ENCODE data around the gene ZYX. TPM values are rescaled to one million over a fixed set of nuclear protein-coding genes. Genes with fewer than 3 reads are reported as not detected.

The ZYX gene
- total and polyA plus RNA-seq, 2 of the 13 experiments (the other 11 are each of a cell fraction or from before 2014, with no cell fraction given): 9.9 to 13.7 TPM

GRCh38 chr7:143416565-143417149 is 35.5 kb downstream of the ZYX start (continued):
- TF ChIP-seq HOMEZ (CRISPR knock-in tag; IDR thresholded peaks at IDR 0.05; ENCODE audit: low read depth): no peak

GRCh38 chr7:143417734-143418383 is 36.7 kb downstream of the ZYX start:
- DNase-seq (ENCODE audit: low spot score) (no peak), ATAC-seq (no peak), FAIRE-seq (no peak)
- POLR2A ChIA-PET: no interaction called here
- Histone ChIP-seq H3K27ac (ENCODE audit: extremely low read length, insufficient read depth, low read length) (no peak overlapping the region), H3K4me2 (ENCODE audit: low read depth, low read length) (no peak overlapping the region), H3K4me3 (replicated peaks in 1 of 3; ENCODE audit: insufficient read depth in 1 of 3, low read depth in 2 of 3, low read length in 3 of 3) (no peak overlapping the region), H3K27me3 (ENCODE audit: control insufficient read depth in 1 of 2, insufficient read depth in 2 of 2, low read length in 2 of 2) (peaks cover 2 to 9% of the 10 kb centered on the region in 2 experiments; a peak in 2 of 5 replicates), H3K4me1 (ENCODE audit: insufficient read depth, low read length) (peaks cover 8% of the 10 kb centered on the region), H4K20me1 (ENCODE audit: insufficient read depth, low read length) (no peaks in the 10 kb centered on the region), H3K9ac (ENCODE audit: insufficient read depth, low read depth, low read length) (no peak overlapping the region), H3K9me3 (ENCODE audit: low read length) (no peaks in the 10 kb centered on the region), H2AFZ (ENCODE audit: low read length) (no peak overlapping the region), H3K79me2 (ENCODE audit: insufficient read depth, low read length) (no peaks in the 10 kb centered on the region), H3K36me3 (replicated peaks in 1 of 2; ENCODE audit: control insufficient read depth in 1 of 2, insufficient read depth in 2 of 2, low read length in 2 of 2) (no peaks in the 10 kb centered on the region)
- CTCF ChIA-PET (ENCODE audit: low intra/inter-chr PET ratio, low total read pairs): interaction anchor here (2.6 kb wide), 1 partner anchor 38 kb away, joined by 24 read pairs; the partner anchor contains the start of gene ZYX
- in situ Hi-C loops (cut with HindIII; ENCODE audit: extremely low pct_ligation_motif_present, low pct_unique_long_range_greater_than_20kb) (loop anchor here (5.0 kb wide), 2 partner anchors 36 to 96 kb away; partner anchors contain the start of gene ZYX), intact Hi-C loops (cut with micrococcal nuclease; ENCODE audit: unreplicated experiment) (loop anchor here (2.0 kb wide), 1 partner anchor 177 kb away; no protein-coding TSS in a partner anchor)
- no peak for TF ChIP-seq ZFP37 (CRISPR knock-in tag; IDR thresholded peaks at IDR 0.05; ENCODE audit: borderline replicate concordance)
- no peak for TF ChIP-seq ATF1 (CRISPR knock-in tag; IDR thresholded peaks at IDR 0.05)
- TF ChIP-seq ZNF674 (CRISPR knock-in tag; IDR thresholded peaks at IDR 0.05; ENCODE audit: low read depth): no peak
- 0% methylated on average over 1 of the region's 1 CpG for WGBS (ENCODE audit: low lambda C conversion rate)
- BruUV-seq (replicated peaks): no TSS peak

Data from HepG2 (cell line).